Tibial nerve (tissue), 4 donors: ENCODE measurements around the gene HLTF.

ENCODE experiments used
- CTCF ChIP-seq, 5 experiments: fragments of 200-600 bp in 3 of 5; fragments of 450-650 bp in 2 of 5; sonication (generic) in 3 of 5; IDR thresholded peaks; one replicate each; pipeline ENCODE4 v1.5.1; 2016 to 2019; ENCODE audit warnings: antibody characterized with exemption in 5 of 5, mild to moderate bottlenecking in 3 of 5, moderate library complexity in 2 of 5
- EP300 ChIP-seq, 2 donors: sonication (generic); formaldehyde crosslinking; IDR thresholded peaks; one replicate each; pipeline ENCODE4 v1.6.1; 2017; ENCODE audit warnings: antibody characterized with exemption in 2 of 2, mild to moderate bottlenecking in 1 of 2
- POLR2A ChIP-seq, 2 donors: fragments of 450-650 bp; IDR thresholded peaks; one replicate each; pipeline ENCODE4 v1.6.1; 2017; ENCODE audit warnings: antibody characterized with exemption in 2 of 2, mild to moderate bottlenecking in 2 of 2, moderate library complexity in 2 of 2

DNA sequence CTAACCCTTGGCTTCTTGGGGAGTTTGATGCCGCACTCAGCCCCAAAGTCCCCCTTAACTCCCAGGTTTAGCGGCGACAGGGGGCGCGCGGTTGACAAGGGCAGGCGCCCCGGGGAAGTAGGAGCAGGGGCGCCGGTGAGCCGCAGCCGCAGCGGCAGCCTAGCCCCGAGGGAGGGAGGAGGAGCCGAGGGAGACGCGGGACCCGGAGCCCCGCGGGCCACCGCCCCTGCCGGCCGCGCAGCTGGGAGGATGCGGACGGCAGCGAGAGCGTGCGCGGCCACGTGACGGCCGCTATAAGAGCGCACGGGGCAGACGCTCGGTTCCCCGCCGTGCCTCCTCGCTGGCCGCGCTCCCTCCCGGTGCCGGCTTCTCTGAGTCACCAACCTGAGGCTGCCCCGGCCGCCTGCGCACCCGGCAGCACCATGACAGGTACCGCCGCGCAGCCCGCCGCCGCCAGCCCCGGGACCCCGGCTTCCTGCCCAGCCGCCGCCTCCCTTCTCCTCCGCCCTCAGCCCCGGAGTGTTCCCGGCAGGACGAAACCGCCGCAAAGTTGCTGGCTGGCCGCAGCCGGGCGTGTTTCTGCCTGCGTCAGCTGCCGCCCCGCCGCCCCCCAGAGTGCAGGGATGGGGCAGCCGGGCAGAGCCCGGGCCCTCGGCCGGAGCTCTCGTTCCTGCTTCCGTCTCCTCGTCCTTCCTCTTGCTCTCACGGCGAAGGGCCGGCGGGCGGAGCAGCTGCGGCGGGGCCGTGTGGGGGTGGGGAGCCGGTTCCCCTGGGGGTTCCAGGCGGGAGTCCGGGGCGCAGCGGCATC is 94.9 kb downstream of the HLTF start, which contains the start of gene GYG1:
- peak in 4 of 5 experiments; percentile 21 to 56 (median 42) for TF ChIP-seq CTCF (IDR thresholded peaks at IDR 0.05)
- peak; percentile 64 to 84 for TF ChIP-seq POLR2A (IDR thresholded peaks at IDR 0.05)
- TF ChIP-seq EP300 (IDR thresholded peaks at IDR 0.05): peak in 1 of 2 donors; percentile 88
